HG03575 (cell line): ENCODE measurements around the gene SFMBT2.
A peak's percentile ranks its signal among the peaks of the same experiment; 100 is the strongest.
"Not testable (repeated sequence)": the region's sequence is repeated elsewhere in the genome, so short reads cannot be mapped to it uniquely, and the experiment has no call there.

ENCODE experiments used
- ATAC-seq: cut with Tn5 transposase; IDR thresholded peaks from one replicate; pipeline ENCODE4 v1.9.1; 2021; ENCODE audit not compliant: unreplicated experiment, insufficient number of reproducible peaks, low FRiP score; ENCODE audit errors: extremely low read depth

The SFMBT2 gene

GRCh38 chr10:7340179-7340874 lies 70.5 kb downstream of the SFMBT2 start:
- no peak for ATAC-seq

- no peak for ATAC-seq
Observed at GRCh38 chr10:7339510-7339909, 71.3 kb downstream of the SFMBT2 start.

GRCh38 chr10:7338469-7338868 lies 72.4 kb downstream of the SFMBT2 start:
- no peak for ATAC-seq

- ATAC-seq = peak; percentile 49
Observed at GRCh38 chr10:7337431-7338171, 73.2 kb downstream of the SFMBT2 start.

GRCh38 chr10:7335977-7336376 lies 74.9 kb downstream of the SFMBT2 start:
- ATAC-seq = no peak

- ATAC-seq = no peak
Observed at GRCh38 chr10:7334642-7334964, 76.2 kb downstream of the SFMBT2 start.

GRCh38 chr10:7333961-7334641 lies 76.7 kb downstream of the SFMBT2 start:
- ATAC-seq = no peak

GRCh38 chr10:7329219-7329618 lies 81.6 kb downstream of the SFMBT2 start:
- no peak for ATAC-seq

GRCh38 chr10:7327885-7328284 lies 82.9 kb downstream of the SFMBT2 start:
- no peak for ATAC-seq

GRCh38 chr10:7322623-7323022 lies 88.2 kb downstream of the SFMBT2 start:
- no peak for ATAC-seq

GRCh38 chr10:7320072-7320471 lies 90.8 kb downstream of the SFMBT2 start:
- no peak for ATAC-seq

GRCh38 chr10:7319632-7320031 lies 91.2 kb downstream of the SFMBT2 start:
- ATAC-seq = no peak

GRCh38 chr10:7318836-7319235 lies 92.0 kb downstream of the SFMBT2 start:
- no peak for ATAC-seq

GRCh38 chr10:7317786-7318446 lies 92.9 kb downstream of the SFMBT2 start:
- no peak for ATAC-seq

GRCh38 chr10:7316839-7317238 lies 94.0 kb downstream of the SFMBT2 start:
- no peak for ATAC-seq

- no peak for ATAC-seq
Observed at GRCh38 chr10:7315906-7316305, 94.9 kb downstream of the SFMBT2 start.

- ATAC-seq = no peak
Observed at GRCh38 chr10:7314170-7314569, 96.7 kb downstream of the SFMBT2 start.

GRCh38 chr10:7312488-7312857 lies 98.4 kb downstream of the SFMBT2 start:
- no peak for ATAC-seq

GRCh38 chr10:7311850-7312487 lies 98.9 kb downstream of the SFMBT2 start:
- ATAC-seq = not testable (repeated sequence)
